Glomerular endothelial cell (primary cell): ENCODE results near the gene MED15. TPM values are rescaled to one million over a fixed set of nuclear protein-coding genes. Genes with fewer than 3 reads are reported as not detected.

Experiments
- DNase-seq: peaks from one replicate; pipeline ENCODE4 v3.0.0-alpha.2; 2011; ENCODE audit warnings: low read depth, low spot score; ENCODE audit errors: extremely low read depth
- total RNA-seq: library from RNA; depleted of rRNA; stranded (reverse); fragments of >200 nt; gene quantifications from 2 replicates; pipeline ENCODE4 v1.2.3, GENCODE V29; 2015

Gene MED15
- total RNA-seq, 1 donor from 2014 or later, result 108 TPM

DNA sequence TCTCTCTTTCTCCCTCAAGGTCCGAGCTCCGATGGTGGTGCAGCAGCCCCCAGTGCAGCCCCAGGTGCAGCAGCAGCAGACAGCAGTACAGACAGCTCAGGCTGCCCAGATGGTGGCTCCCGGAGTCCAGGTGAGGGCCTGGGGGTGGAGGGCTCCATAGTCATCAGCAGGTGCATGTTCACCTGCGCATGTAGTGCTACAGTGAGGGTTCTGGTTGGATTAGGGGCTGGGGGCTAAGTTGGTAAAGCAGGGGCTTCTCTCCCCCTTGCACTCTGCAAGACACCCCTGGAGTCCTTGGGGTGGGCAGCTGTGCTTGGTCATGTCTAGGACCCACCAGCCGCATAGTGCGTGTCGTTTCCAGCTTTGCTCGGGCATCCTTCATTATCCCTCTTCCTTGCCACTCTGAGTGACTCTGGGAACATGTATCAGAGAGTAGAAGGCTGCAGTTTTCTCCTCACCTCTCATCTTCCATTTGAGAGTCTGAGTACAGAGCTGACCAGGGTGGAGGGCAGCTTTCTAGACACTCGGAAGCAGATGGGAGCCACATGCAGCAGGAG lies 61.2 kb downstream of the MED15 start:
- DNase-seq, result no peak

DNA sequence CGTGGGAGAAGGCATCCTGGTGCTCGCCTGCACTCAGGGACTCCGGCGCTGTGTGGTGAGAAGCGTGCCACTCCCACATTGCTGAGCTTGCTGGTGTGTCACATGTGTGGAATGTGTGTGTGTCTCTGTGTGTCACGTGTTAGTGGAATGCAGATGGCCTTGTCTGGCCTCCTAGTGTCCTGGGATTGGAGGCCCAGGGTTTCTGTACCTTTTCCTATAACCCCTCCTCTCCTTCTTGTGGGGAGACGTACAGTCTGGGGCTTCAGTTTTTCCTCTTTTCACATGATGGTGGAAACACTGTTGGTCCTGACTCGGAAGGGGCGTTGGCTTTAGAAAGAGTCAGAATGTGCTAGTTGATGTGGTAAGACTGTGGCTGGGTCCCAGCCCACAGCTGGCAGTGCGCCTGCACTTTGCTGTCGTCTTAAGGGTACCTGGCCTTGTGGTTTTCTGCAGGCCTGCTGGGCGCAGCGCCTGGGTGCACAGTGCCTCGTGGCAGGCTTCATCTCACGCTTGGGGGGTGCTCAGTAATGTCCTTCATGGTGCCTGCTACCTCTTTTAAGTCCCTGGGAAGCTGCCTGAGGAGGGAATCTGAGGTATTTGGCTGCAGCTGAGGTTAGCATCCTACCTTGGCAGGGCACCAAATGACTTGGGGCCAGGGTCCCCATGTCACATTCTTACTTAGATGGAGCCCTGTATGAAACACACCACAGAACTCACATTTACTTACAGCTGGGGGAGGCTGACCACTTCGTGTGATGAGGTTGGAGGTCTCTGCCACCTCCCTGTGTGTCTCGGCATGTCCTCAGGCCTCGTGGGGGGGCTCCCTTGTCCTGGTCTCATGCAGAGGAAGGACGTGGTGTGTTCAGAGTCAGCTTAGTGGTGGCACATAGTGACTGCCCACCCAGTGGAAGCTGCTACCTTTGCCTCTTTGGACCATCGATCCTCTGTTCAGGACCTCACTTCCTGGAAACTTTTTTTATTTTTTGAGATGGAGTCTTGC lies 61.9 kb downstream of the MED15 start:
- no peak for DNase-seq

DNA sequence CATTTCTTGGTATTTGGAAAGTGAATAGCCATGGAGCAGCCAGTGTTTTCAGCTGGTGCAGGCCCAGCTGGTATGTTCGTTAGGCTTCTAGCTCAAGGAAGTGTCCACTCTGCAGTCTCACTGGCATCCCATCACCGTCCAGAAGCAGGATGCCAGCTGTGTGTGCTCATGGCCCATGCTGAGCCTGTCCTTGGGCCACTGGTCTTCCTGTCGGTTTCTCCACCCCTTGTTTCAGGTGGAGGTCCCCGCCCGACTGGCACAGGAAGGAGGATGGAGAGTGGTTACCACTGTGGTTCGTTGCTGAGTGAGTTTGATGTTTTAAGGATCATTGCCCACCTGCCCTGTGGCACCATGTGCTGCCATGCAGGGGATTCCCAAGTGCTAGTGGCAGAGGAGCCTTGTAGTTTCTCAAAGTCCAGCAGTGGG lies 63.7 kb downstream of the MED15 start:
- no peak for DNase-seq

DNA sequence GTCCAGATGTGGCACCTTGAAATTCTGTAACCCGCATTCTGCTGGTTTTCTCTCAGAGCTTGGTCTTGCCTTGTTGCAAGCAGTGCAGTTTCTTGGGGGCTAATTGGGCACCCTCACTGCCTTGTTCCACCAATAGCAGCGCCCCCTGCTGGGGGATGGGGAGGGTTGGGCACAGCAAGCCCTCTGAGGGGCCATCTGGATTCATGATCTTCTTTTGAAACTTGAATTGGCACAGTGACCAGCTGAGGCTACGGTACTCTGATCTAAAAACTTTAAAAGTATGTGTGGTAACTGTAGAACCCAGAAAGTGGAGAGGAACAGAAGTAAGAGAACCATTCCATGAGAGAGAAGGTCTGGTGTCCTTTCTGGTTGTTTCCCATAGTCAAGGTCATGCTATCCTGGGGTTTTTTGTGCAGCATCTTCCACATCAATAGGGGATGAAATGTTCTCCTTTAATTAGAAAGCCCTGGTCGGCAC lies 64.2 kb downstream of the MED15 start:
- DNase-seq, result no peak

DNA sequence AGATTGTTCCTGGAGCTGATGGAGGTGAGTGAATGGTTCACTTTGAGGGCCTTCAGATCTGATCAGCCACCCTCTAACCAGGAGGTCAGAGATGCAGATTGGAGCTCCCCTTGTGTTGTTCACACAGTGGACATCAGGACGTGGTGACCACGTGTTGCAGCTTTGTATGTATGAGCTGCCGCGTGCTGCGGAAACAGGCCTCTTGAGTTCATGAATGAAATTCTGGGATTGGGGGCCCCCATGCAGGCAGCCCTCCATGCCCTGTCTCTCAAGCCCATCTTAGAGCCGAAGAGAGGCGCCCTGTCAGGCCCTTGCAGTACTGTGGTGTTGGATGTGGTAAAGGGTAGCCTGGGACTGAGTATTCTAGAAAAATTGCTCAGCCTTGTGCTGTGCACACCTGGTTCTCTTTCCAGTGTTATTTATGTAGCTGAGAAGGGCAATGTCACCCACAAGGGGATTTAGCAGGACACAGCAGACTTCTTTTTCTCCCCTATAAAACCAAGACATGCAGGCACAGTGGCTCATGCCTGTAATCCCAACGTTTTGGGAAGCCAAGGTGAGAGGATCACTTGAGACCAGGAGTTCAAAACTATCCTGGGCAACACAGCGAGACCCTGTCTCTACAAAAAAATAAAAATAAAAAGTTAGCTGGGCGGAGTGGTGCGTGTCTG lies 64.9 kb downstream of the MED15 start:
- DNase-seq, result no peak

DNA sequence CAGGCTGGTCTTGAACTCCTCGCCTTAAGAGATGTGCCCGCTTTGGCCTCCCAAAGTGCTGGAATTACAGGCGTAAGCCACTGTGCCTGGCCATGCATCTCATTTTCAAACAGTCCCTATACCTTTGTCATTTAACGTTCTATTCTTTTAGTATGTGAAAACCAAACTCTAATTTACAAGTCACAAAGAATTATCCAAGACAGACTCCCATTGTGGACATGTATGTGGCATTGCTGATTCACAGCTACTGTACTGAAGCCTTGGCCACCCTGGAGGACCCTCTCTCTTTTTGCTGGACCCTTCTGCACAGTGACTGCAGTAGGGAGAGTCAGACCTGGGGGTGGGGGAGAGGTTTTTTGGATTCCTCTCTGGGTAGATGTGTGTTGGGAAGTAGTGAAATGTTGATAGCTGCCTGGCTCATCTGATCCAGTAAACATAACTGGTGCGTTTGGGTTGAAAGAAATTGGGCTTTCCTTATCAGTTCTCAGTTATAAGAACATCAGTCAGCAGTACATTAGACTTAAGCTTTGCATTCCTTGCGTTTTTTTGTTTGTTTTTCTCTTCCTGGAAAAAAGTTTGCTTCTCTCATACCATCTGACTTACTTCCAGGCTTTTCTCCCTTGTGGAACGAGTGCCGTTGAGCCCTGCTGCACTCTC lies 65.9 kb downstream of the MED15 start:
- DNase-seq, result no peak

DNA sequence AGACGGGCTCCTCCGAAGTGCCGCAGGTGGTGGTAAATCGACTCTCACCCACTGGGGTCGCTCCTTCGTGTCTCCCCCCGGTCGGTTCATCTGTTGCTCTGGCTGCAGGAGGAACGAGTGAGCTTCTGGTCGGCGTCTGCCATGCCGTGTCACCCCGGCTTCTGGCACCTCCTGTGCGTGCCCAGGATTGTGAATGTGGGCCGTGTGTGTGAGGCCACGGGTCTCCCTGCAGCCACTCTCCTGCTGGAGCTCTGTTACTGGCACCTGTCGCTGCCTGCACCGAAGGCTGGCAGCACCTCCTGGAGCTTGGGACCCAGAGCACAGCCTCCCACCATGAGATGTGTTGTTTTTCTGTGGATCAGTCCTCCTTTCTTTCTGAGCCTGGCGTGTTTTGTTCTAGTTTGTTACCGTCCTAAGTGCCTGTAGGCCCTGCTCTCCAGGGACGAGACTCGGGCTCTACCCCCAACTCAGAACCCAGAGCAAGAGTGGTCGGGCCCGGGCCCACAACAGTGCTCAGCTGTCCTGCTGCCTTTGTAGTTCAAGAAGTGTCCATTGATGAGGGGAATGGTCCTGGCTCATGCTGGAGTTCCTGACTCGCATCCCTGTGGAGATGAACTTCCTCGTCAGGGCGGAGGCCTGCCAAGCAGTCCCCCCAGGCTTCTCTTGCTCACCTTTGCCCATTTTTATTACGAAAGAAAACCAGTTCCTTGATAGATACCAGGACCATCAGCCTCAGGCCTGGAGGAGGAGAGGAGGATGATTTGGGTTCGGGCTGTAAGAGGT lies 66.6 kb downstream of the MED15 start:
- no peak for DNase-seq

DNA sequence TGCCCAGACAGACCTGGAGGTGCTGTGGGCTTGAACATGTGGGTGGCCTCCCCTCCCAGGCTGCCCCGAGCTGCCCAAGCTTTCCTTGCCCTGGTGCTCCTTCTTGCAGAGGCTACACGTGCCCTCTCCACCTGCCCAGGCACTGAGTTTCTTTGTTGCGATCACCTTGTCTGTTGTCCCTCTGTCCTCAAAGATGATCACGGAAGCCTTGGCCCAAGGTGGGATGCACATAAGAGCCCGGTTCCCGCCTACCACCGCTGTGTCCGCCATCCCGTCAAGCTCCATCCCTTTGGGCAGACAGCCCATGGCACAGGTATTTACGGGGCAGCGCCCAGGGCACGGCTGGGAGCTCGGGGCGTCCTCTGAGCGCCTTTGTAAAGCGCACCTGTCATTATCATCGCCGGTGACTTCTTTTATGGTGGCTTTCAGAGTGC lies 67.5 kb downstream of the MED15 start:
- DNase-seq, result no peak

DNA sequence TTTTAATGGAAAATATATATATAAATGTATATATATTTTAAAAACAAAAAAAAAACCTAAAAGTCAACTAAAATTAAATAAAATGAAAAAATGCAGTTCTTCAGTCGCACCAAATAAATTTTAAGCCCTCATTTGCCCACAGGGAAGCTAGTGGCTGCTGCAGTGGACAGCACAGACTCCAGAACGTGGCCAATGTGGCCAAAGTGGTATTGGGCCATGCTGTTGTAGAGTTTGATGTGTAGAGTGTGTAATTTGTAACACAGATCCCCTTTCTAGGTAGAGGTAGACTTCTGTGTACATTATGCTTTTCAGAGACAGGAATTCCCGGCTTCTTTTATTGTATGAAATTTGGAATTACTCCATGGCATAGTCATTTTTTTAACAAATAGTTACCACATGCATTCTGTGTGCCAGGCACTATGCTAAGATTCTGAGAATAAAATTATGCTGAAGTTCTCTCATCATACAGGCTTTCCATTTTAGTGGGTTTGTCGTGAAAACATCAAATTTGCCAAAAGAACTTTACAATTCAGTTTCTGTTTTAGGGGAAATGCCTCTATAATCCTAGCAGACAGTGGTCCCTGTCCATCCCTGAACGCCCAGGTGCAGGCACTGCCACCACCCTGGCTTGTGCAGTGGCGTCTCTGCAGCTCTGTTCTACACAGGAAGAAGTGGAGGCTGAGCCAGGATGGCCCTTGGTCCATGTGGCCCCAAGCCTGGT lies 68.5 kb downstream of the MED15 start:
- no peak for DNase-seq

DNA sequence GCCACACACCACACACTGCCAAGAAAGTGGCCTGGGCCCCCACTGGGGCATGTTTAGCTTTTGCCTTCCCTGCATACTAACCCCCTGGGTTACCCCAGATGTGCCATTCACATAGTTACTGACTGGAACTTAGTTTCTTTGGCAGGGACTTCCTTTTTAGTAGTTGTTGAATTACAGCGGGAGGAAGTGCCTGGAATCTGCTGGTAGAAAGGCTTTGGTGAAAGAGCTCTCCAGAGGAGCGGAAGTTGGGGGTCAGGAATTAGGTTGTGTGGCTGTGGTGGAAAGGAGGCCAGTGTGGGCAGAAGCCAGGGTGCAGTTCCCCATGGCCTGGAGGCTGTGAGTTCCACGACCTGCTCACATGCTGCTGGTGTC lies 69.0 kb downstream of the MED15 start:
- DNase-seq, result no peak

DNA sequence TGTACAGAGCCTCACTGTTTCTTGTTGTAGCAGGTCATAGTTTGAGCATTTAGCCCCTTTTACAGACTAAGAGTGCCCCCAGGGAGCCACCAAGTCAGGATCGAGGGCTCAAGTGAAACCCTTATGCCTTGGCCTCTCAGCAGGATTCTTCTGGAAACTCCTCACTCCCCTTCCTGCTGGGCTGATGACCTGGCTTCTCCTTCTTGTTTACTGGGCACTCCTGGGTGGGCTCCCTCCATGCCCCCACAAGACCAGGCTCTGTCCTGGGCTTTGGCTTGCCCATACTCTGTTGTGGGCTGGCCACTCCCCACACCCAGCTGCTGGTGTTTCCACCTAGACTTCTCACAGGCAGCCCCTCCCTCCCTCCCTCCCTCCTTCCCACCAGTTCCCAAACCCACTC lies 69.6 kb downstream of the MED15 start:
- no peak for DNase-seq

DNA sequence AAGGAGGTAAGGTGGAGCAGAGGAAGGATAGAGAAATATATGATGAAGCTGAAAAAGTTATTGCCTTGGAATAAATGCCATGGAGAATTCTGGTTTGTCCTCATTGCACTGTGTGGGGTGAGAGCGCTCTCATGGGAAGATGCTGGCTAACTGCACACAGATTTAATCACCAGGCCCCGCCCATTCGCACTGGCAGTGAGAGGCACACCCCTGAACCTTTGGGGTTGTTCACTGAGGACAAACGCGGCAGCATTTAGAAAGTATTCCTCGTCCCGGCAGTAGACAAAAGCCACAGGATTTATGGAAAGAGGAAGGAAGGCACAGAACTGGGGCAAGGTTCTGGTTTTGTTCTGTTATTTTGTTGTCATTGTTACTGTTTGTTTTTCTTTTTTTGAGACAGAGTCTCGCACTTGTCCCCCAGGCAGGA lies 70.2 kb downstream of the MED15 start:
- no peak for DNase-seq

DNA sequence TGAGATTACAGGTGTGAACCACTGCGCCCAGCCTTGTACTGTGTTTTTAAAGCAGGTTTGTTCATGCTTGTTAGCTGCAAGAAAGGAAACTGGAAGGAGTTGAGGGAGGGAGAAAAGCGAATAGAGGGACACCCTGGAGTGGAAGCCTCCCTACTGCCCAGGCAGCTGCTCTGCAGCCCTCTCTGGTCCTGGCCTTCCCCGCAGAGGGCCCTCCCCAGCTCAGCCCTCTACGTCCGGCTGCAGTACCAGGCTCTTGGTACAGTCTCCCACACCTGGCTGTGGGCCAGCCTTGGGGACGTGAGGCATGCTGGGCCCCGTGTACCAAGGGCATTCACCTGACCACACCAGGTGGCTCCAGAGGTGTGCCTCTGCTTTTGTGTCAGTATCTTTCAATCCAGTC lies 70.8 kb downstream of the MED15 start:
- DNase-seq, result no peak

DNA sequence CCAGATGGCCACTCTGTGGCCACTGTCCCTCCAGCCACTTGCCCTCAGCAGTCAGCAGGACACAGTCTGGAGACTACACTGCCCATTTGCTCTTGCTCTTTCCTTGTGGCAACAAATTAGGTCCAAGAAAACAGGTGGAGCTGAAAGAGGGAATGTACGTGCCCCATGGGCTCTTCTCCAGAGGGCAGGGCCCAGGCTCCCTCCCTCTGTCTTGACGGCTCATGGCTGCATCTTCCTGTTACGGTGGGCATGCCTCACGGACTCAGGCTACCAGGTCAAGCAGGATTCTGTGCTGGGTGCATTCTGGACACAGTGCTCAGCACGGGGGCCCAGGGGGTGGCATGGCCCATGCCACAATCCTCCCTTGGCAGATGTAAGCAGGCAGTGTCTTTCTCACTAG lies 71.3 kb downstream of the MED15 start:
- no peak for DNase-seq

DNA sequence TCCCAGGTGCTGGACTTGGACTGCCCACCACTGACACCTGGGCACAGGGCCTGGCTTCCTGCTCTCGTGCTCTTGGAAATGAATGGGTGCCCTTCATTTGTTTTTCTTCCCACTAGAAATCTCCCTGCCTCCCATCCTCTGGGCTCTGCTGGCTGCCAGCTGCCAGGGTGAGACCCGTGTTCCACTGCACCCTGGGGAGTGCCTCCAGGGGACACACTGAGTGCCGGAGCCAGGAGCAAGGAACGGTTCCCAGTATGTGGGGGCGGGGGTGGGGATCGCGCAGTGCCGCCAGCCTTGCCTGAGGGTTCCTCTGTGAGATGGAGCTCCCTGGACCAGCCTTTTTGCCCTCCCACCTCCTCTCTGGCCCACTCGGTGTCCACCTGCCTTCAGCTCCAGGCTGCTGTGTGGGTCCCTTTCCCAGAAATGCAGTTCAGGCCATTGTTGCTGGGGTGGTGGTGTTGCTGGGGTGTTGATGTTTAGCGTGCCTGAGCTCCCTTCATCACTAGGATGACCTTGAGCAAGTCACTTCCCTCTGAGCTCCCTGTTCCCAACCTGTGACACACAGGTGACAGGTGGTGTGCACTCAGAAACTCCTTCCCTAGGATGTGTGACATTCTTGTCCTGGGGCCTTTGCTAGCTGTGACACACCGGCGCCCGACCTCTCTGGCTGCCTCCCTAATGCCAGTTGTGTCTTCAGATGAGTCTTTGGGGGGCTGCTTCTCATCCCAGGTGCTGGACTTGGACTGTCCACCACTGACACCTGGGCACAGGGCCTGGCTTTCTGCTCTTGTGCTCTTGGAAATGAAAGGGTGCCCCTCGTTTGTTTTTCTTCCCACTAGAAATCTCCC lies 72.1 kb downstream of the MED15 start:
- DNase-seq, result no peak

DNA sequence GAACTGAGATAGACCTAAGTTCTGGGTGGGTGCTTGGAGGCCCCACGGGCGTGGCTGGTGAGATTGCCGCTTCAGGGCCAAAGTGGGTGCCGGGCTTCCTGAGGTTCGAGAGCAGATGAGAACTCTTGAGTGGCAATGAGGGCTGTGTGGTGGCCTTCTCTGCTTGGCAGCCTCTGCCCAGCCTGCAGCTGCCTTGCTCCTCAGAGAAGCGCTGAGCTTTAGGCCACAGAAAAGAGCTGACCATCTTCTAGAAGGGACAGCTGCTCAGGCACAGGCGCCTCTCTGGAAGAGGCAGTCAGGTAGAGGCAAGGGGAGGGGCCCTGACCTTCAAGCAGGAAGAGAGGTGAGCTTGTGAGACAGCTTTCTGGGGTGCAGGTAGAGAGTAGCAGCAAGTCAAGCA lies 72.8 kb downstream of the MED15 start:
- DNase-seq, result no peak

DNA sequence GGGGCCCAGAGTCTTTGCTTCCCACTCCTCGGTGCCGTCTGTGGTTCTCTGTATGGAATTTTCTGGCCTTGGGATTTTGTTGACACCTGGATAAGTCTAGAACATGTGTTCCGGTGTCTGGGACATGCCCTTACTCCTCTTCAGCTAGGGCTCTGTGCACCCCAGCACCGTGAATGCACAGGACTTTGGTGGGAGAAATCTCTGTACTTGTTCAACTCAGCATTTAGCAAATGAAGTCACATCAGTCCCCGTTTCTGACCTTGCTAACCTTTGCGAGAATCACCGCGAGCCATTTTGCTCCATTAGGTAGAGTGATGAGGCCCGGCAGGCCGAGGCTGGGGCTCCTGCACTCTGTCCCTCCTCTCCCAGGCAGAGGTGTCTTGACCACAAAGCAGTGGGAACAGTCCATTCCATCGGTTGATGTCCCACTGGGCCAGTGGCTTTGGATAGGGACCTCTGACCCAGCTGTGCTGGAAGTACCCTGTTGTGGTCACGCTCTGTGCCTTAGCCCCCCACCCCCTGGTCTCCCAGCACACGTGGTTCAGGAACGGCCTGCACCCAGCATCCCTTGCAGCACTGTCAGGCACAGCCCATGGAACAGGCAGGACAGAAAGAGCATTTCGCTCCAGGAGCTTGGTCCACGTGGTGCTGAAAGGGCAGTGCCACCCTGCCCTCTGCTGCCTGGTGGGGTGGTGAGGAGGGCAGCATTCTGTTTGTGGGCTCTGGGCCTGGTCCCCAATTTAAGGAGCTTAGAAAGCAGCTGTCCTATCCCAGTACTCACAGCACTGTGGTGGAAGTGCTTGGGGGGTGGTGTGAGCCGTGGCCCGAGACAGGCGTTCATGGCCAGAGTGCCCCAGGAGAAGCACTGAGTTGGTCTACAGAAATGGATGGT lies 73.4 kb downstream of the MED15 start:
- DNase-seq, result no peak
